NB4 (cell line): ENCODE results near the gene NR6A1.
"Not testable (repeated sequence)": the region's sequence is repeated elsewhere in the genome, so short reads cannot be mapped to it uniquely, and the experiment has no call there.

Experiments
- POLR2A ChIP-seq: IDR thresholded peaks from 2 replicates; pipeline ENCODE4 v1.6.1; 2011; ENCODE audit warnings: mild to moderate bottlenecking; ENCODE audit not compliant: insufficient read length; ENCODE audit errors: extremely low read depth
- TF ChIP-seq, protein P1 (sequence below): IDR thresholded peaks from one replicate; pipeline ENCODE4 v1.5.1; 2012; ENCODE audit warnings: low read depth, low read length

GRCh38 chr9:124734741-124735083 is 36.4 kb downstream of the NR6A1 start:
- TF ChIP-seq, protein P1, sequence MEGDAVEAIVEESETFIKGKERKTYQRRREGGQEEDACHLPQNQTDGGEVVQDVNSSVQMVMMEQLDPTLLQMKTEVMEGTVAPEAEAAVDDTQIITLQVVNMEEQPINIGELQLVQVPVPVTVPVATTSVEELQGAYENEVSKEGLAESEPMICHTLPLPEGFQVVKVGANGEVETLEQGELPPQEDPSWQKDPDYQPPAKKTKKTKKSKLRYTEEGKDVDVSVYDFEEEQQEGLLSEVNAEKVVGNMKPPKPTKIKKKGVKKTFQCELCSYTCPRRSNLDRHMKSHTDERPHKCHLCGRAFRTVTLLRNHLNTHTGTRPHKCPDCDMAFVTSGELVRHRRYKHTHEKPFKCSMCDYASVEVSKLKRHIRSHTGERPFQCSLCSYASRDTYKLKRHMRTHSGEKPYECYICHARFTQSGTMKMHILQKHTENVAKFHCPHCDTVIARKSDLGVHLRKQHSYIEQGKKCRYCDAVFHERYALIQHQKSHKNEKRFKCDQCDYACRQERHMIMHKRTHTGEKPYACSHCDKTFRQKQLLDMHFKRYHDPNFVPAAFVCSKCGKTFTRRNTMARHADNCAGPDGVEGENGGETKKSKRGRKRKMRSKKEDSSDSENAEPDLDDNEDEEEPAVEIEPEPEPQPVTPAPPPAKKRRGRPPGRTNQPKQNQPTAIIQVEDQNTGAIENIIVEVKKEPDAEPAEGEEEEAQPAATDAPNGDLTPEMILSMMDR: not testable (repeated sequence)
- TF ChIP-seq POLR2A: not testable (repeated sequence)
